CD4-positive, alpha-beta T cell (primary cell): ENCODE results near the gene BGN. TPM values are rescaled to one million over a fixed set of nuclear protein-coding genes. Genes with fewer than 3 reads are reported as not detected.

Experiments used
- ATAC-seq: fragments of 200-7000 bp; cut with Tn5 transposase; one replicate; pipeline ENCODE4 v1.10.0; 2022; ENCODE audit warnings: mild to moderate bottlenecking; ENCODE audit not compliant: poor library complexity
- CTCF ChIA-PET: fragments of 350-600 bp; sonication (Branson Sonifier 250); formaldehyde crosslinking; loops from one replicate; lab custom pipeline; 2021; ENCODE audit warnings: antibody characterized with exemption, inconsistent platforms; lab: Charles Lee
- POLR2A ChIA-PET: fragments of 350-600 bp; sonication (Branson Sonifier 250); formaldehyde crosslinking; loops from one replicate; lab custom pipeline; 2021; ENCODE audit warnings: antibody characterized with exemption, inconsistent platforms; lab: Charles Lee
- DNase-seq, 14 experiments: peaks; one replicate each; pipeline ENCODE4 v3.0.0-alpha.2; 2013 to 2020; ENCODE audit warnings: mixed read lengths in 2 of 14
- H3K27ac ChIP-seq, 2 donors: one replicate each; pipeline versions ENCODE4 v1.5.1 to v1.7.0; 2013; ENCODE audit warnings: low read length in 2 of 2, low read depth in 1 of 2, mild to moderate bottlenecking in 1 of 2
- H3K27me3 ChIP-seq, 2 experiments: 1 replicate in 1 of 2; 2 replicates in 1 of 2; pipeline versions ENCODE4 v1.6.1 to v1.7.0; 2013; ENCODE audit warnings: low read length in 2 of 2, control low read depth in 1 of 2, mild to moderate bottlenecking in 1 of 2, moderate library complexity in 1 of 2; ENCODE audit not compliant: insufficient read depth in 2 of 2, control insufficient read depth in 1 of 2
- H3K36me3 ChIP-seq: one replicate; pipeline ENCODE4 v1.6.1; 2013; ENCODE audit warnings: low read length, control low read depth; ENCODE audit not compliant: insufficient read depth
- H3K4me1 ChIP-seq: one replicate; pipeline ENCODE4 v1.6.1; 2013; ENCODE audit warnings: low read length, control low read depth; ENCODE audit not compliant: insufficient read depth
- H3K4me3 ChIP-seq: one replicate; pipeline ENCODE4 v1.5.1; 2013; ENCODE audit warnings: mild to moderate bottlenecking, low read length, moderate library complexity
- H3K9me3 ChIP-seq, 2 experiments: 1 replicate in 1 of 2; 2 replicates in 1 of 2; pipeline versions ENCODE4 v1.6.1 to v1.7.0; 2013; ENCODE audit warnings: low read length in 2 of 2, mild to moderate bottlenecking in 2 of 2, control low read depth in 1 of 2, moderate library complexity in 1 of 2; ENCODE audit not compliant: control insufficient read depth in 1 of 2, insufficient read depth in 1 of 2
- H3K27ac Mint-ChIP-seq: one replicate; pipeline ENCODE4 v1.8.0; 2020; ENCODE audit warnings: mixed read lengths
- H3K27me3 Mint-ChIP-seq: one replicate; pipeline ENCODE4 v1.8.0; 2021; ENCODE audit warnings: mixed read lengths
- H3K36me3 Mint-ChIP-seq: one replicate; pipeline ENCODE4 v1.8.0; 2021; ENCODE audit warnings: low read depth, mixed read lengths
- H3K4me1 Mint-ChIP-seq: one replicate; pipeline ENCODE4 v1.8.0; 2021; ENCODE audit warnings: low read depth, mixed read lengths
- H3K4me3 Mint-ChIP-seq: one replicate; pipeline ENCODE4 v1.8.0; 2020; ENCODE audit warnings: mild to moderate bottlenecking, mixed read lengths
- H3K9me3 Mint-ChIP-seq: one replicate; pipeline ENCODE4 v1.8.0; 2020; ENCODE audit warnings: mixed read lengths
- CTCF ChIP-seq: fragments of 200-600 bp; IDR thresholded peaks from one replicate; pipeline ENCODE4 v1.8.0; 2022; ENCODE audit warnings: antibody characterized with exemption, mild to moderate bottlenecking
- intact Hi-C, 2 experiments: fragments of 100-400 bp; cut with DNase I in 1 of 2; cut with micrococcal nuclease in 1 of 2; formaldehyde crosslinking; loops; one replicate each; pipeline versions ENCODE4 v1.15.1 to v1.9.0; 2023 to 2025; cut with DNase I, micrococcal nuclease
- total RNA-seq, 174 experiments: library from RNA in 2 of 174; stranded (reverse) in 2 of 174; gene quantifications; one replicate each; pipeline ENCODE4 v1.2.3 and lab custom pipeline; 2021 to 2026

The BGN gene
- total RNA-seq, 2 experiments from 2014 or later, result not detected

- no peaks in the 10 kb centered on the region for H3K9me3 Mint-ChIP-seq
- Histone ChIP-seq H3K4me1 (no peaks in the 10 kb centered on the region), H3K27ac (no peak overlapping the region), H3K4me3 (no peak overlapping the region), H3K27me3 (no peaks in the 10 kb centered on the region), H3K36me3 (no peaks in the 10 kb centered on the region), H3K9me3 (no peaks in the 10 kb centered on the region)
- H3K4me1 Mint-ChIP-seq, result no peaks in the 10 kb centered on the region
- H3K27ac Mint-ChIP-seq, result no peak overlapping the region
- ATAC-seq, result no peak
- intact Hi-C loops, result loop anchor here in 1 of 2 experiments (2.0 kb wide), 1 partner anchor 34 kb away; no protein-coding TSS in a partner anchor
- ChIA-PET CTCF (no interaction called here), POLR2A (no interaction called here)
- H3K4me3 Mint-ChIP-seq, result no peak overlapping the region
- no peaks in the 10 kb centered on the region for H3K27me3 Mint-ChIP-seq
- no peak for DNase-seq
- H3K36me3 Mint-ChIP-seq, result no peaks in the 10 kb centered on the region
- TF ChIP-seq CTCF, result no peak
Measured at GRCh38 chrX:153488231-153488914, 6.4 kb upstream of the BGN start.

GRCh38 chrX:153490217-153490930, 4.4 kb upstream of the BGN start:
- intact Hi-C loops, result no loop called here
- Mint-ChIP-seq H3K27ac (no peak overlapping the region), H3K36me3 (no peaks in the 10 kb centered on the region), H3K27me3 (no peaks in the 10 kb centered on the region), H3K4me1 (no peaks in the 10 kb centered on the region), H3K4me3 (no peak overlapping the region), H3K9me3 (no peaks in the 10 kb centered on the region)
- ChIA-PET POLR2A (no interaction called here), CTCF (interaction anchor here (1.5 kb wide), 1 partner anchor 20 kb away, joined by 4 read pairs; the partner anchor contains the start of gene HAUS7)
- no peak for TF ChIP-seq CTCF
- no peaks in the 10 kb centered on the region for H3K9me3 ChIP-seq
- no peak overlapping the region for H3K4me3 ChIP-seq
- H3K27me3 ChIP-seq, result peaks cover 2% of the 10 kb centered on the region in 2 experiments
- H3K36me3 ChIP-seq, result no peaks in the 10 kb centered on the region
- ATAC-seq (no peak), DNase-seq (no peak)
- H3K27ac ChIP-seq, result no peak overlapping the region
- H3K4me1 ChIP-seq, result no peaks in the 10 kb centered on the region

DNA sequence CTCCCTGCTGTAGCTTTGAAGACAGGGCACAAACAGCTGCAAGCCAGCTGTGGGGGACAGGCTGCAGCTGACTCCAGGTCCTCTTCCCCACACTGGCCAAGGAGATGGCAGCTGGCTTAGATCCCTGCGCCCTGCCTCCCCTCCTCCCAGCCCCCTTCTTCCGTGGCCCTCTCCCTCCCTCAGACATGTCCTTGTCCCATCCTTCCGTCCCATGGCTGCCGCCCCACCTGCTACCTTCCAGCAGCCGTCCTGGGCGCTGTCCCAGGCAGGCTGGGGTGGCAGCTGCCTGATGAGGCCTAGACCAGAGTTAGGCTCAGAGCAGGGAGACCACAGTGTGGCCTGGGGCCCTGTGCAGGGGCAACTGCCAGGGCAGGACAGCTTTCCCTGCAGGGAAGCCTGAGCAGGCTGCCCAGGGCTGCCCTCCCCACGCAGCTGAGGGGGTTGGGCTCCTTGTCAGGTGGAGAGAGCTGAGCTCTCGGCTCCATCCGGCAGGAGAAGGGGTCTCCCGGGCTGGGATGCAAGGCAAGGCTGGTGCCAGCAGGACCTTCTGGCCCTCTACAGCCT, 3.3 kb upstream of the BGN start:
- Mint-ChIP-seq H3K36me3 (no peaks in the 10 kb centered on the region), H3K27ac (no peak overlapping the region), H3K9me3 (no peaks in the 10 kb centered on the region), H3K27me3 (no peaks in the 10 kb centered on the region), H3K4me1 (no peaks in the 10 kb centered on the region), H3K4me3 (no peak overlapping the region)
- DNase-seq (no peak), ATAC-seq (no peak)
- H3K27ac ChIP-seq, result no peak overlapping the region
- no peak overlapping the region for H3K4me3 ChIP-seq
- TF ChIP-seq CTCF, result no peak
- H3K36me3 ChIP-seq, result no peaks in the 10 kb centered on the region
- peaks cover 0 to 3% of the 10 kb centered on the region in 2 experiments for H3K9me3 ChIP-seq
- peaks cover 2 to 5% of the 10 kb centered on the region in 2 experiments for H3K27me3 ChIP-seq
- CTCF ChIA-PET, result no interaction called here
- POLR2A ChIA-PET, result no interaction called here
- intact Hi-C loops, result no loop called here
- H3K4me1 ChIP-seq, result no peaks in the 10 kb centered on the region
